Panc1 (cell line): ENCODE measurements around the gene MDH1. TPM values are rescaled to one million over a fixed set of nuclear protein-coding genes. Genes with fewer than 3 reads are reported as not detected.
"Not testable (repeated sequence)": the region's sequence is repeated elsewhere in the genome, so short reads cannot be mapped to it uniquely, and the experiment has no call there.

Experiments
- ATAC-seq: fragments of 200-7000 bp; cut with Tn5 transposase; 2 replicates; pipeline ENCODE4 v1.9.1; 2020; ENCODE audit warnings: mild to moderate bottlenecking, moderate library complexity
- BruUV-seq: library from RNA; stranded (reverse); fragments of 400-500 nt; replicated peaks from 2 replicates; lab custom pipeline; 2021; lab: Mats Ljungman, UMichigan
- CTCF ChIA-PET: fragments of 300-600 bp; sonication (Branson Sonifier 250); formaldehyde crosslinking; loops from one replicate; lab custom pipeline; 2022; ENCODE audit warnings: antibody characterized with exemption; lab: Charles Lee
- POLR2A ChIA-PET: fragments of 300-600 bp; sonication (Branson Sonifier 250); formaldehyde crosslinking; loops from one replicate; lab custom pipeline; 2022; ENCODE audit warnings: antibody characterized with exemption; lab: Charles Lee
- DNase-seq: peaks from one replicate; pipeline ENCODE4 v3.0.0-alpha.2; 2010; ENCODE audit warnings: low read depth, low spot score
- H3K27ac ChIP-seq: 2 replicates; pipeline ENCODE4 v1.5.1; 2011; ENCODE audit warnings: mild to moderate bottlenecking, low read length, inconsistent platforms
- H3K27me3 ChIP-seq: fragments of 200-500 bp; sonication (Bioruptor generic); 2 replicates; pipeline ENCODE4 v1.6.0; 2014; ENCODE audit warnings: low read length, inconsistent platforms; ENCODE audit not compliant: control insufficient read depth, insufficient read depth
- H3K36me3 ChIP-seq: fragments of 200-500 bp; sonication (Bioruptor generic); 2 replicates; pipeline ENCODE4 v1.5.1; 2014; ENCODE audit warnings: inconsistent platforms, mild to moderate bottlenecking, low read length, moderate library complexity; ENCODE audit not compliant: control insufficient read depth, insufficient read depth
- H3K4me1 ChIP-seq: 2 replicates; pipeline ENCODE4 v1.5.1; 2011; ENCODE audit warnings: inconsistent platforms, mild to moderate bottlenecking, low read length, moderate library complexity; ENCODE audit not compliant: control insufficient read depth, insufficient read depth
- H3K4me3 ChIP-seq, 2 experiments: 2 replicates each; pipeline ENCODE4 v1.5.1; 2011 to 2012; ENCODE audit warnings: low read depth in 2 of 2, low read length in 2 of 2, mild to moderate bottlenecking in 2 of 2, inconsistent platforms in 1 of 2, moderate library complexity in 1 of 2
- H3K9me3 ChIP-seq: fragments of 200-500 bp; sonication (Bioruptor generic); 2 replicates; pipeline ENCODE4 v1.5.1; 2014; ENCODE audit warnings: low read depth, mild to moderate bottlenecking, inconsistent platforms, low read length, moderate library complexity; ENCODE audit not compliant: control insufficient read depth, insufficient read depth
- POLR2AphosphoS5 ChIP-seq: IDR thresholded peaks from 2 replicates; pipeline ENCODE4 v1.6.1; 2012; ENCODE audit warnings: mild to moderate bottlenecking, low read depth, low read length, moderate library complexity
- SIN3A ChIP-seq: IDR thresholded peaks from 2 replicates; pipeline ENCODE4 v1.6.1; 2012; ENCODE audit warnings: low read depth, mild to moderate bottlenecking, low read length, moderate library complexity, borderline replicate concordance; ENCODE audit not compliant: insufficient read depth
- TCF7L2 ChIP-seq: IDR thresholded peaks from 2 replicates; pipeline ENCODE4 v1.6.1; 2011; ENCODE audit warnings: mild to moderate bottlenecking, low read depth, low read length, inconsistent platforms
- in situ Hi-C: cut with HindIII; loops from 2 replicates; pipeline ENCODE4 v1.10.0; 2016; ENCODE audit warnings: low sequenced_read_pairs, low pct_unique_long_range_greater_than_20kb
- intact Hi-C: fragments of 100-400 bp; cut with micrococcal nuclease; formaldehyde crosslinking; loops from one replicate; pipeline ENCODE4 v1.10.0; 2022; ENCODE audit not compliant: unreplicated experiment
- total RNA-seq: library from RNA; stranded (reverse); gene quantifications from one replicate; pipeline ENCODE4 v1.2.1, GENCODE V29; 2021; ENCODE audit not compliant: unreplicated experiment
- TF ChIP-seq, protein P1 (sequence below), 2 experiments: IDR thresholded peaks; 2 replicates each; pipeline ENCODE4 v1.6.1; 2011 to 2012; ENCODE audit warnings: low read depth in 2 of 2, control low read depth in 1 of 2, low read length in 1 of 2, mild to moderate bottlenecking in 1 of 2, moderate library complexity in 1 of 2; ENCODE audit not compliant: insufficient read depth in 1 of 2
- TF ChIP-seq, protein P2 (sequence below): fragments of 450-650 bp; IDR thresholded peaks from 2 replicates; pipeline ENCODE4 v1.5.1; 2017; ENCODE audit warnings: mild to moderate bottlenecking

The MDH1 gene
- total RNA-seq, 1 experiment from 2014 or later, result 200 TPM

- BruUV-seq, result no TSS peak
- Histone ChIP-seq H3K27ac (no peak overlapping the region), H3K4me3 (no peak overlapping the region), H3K27me3 (peaks cover 11% of the 10 kb centered on the region; the same call in 1 of the 2 replicates), H3K36me3 (no peaks in the 10 kb centered on the region), H3K4me1 (no peaks in the 10 kb centered on the region), H3K9me3 (no peaks in the 10 kb centered on the region)
- ATAC-seq (no peak), DNase-seq (no peak)
- CTCF ChIA-PET, result no interaction called here
- intact Hi-C loops, result no loop called here
- in situ Hi-C loops, result no loop called here
- POLR2A ChIA-PET, result no interaction called here
- no peak for TF ChIP-seq SIN3A
- TF ChIP-seq, protein P1, sequence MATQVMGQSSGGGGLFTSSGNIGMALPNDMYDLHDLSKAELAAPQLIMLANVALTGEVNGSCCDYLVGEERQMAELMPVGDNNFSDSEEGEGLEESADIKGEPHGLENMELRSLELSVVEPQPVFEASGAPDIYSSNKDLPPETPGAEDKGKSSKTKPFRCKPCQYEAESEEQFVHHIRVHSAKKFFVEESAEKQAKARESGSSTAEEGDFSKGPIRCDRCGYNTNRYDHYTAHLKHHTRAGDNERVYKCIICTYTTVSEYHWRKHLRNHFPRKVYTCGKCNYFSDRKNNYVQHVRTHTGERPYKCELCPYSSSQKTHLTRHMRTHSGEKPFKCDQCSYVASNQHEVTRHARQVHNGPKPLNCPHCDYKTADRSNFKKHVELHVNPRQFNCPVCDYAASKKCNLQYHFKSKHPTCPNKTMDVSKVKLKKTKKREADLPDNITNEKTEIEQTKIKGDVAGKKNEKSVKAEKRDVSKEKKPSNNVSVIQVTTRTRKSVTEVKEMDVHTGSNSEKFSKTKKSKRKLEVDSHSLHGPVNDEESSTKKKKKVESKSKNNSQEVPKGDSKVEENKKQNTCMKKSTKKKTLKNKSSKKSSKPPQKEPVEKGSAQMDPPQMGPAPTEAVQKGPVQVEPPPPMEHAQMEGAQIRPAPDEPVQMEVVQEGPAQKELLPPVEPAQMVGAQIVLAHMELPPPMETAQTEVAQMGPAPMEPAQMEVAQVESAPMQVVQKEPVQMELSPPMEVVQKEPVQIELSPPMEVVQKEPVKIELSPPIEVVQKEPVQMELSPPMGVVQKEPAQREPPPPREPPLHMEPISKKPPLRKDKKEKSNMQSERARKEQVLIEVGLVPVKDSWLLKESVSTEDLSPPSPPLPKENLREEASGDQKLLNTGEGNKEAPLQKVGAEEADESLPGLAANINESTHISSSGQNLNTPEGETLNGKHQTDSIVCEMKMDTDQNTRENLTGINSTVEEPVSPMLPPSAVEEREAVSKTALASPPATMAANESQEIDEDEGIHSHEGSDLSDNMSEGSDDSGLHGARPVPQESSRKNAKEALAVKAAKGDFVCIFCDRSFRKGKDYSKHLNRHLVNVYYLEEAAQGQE (IDR thresholded peaks at IDR 0.05; ENCODE audit: insufficient read depth in 1 of 2, low read depth in 2 of 2, low read length in 1 of 2), result no peak
- TF ChIP-seq TCF7L2, result no peak
- TF ChIP-seq POLR2AphosphoS5, result no peak
- TF ChIP-seq, protein P2, sequence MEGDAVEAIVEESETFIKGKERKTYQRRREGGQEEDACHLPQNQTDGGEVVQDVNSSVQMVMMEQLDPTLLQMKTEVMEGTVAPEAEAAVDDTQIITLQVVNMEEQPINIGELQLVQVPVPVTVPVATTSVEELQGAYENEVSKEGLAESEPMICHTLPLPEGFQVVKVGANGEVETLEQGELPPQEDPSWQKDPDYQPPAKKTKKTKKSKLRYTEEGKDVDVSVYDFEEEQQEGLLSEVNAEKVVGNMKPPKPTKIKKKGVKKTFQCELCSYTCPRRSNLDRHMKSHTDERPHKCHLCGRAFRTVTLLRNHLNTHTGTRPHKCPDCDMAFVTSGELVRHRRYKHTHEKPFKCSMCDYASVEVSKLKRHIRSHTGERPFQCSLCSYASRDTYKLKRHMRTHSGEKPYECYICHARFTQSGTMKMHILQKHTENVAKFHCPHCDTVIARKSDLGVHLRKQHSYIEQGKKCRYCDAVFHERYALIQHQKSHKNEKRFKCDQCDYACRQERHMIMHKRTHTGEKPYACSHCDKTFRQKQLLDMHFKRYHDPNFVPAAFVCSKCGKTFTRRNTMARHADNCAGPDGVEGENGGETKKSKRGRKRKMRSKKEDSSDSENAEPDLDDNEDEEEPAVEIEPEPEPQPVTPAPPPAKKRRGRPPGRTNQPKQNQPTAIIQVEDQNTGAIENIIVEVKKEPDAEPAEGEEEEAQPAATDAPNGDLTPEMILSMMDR, result no peak
Observed at GRCh38 chr2:63619328-63619727, 30.6 kb downstream of the MDH1 start.

- intact Hi-C loops (no loop called here), in situ Hi-C loops (no loop called here)
- Histone ChIP-seq H3K4me1 (no peaks in the 10 kb centered on the region), H3K27me3 (peaks cover 4% of the 10 kb centered on the region; the same call in 1 of the 2 replicates), H3K36me3 (no peaks in the 10 kb centered on the region), H3K4me3 (no peak overlapping the region), H3K27ac (no peak overlapping the region), H3K9me3 (no peaks in the 10 kb centered on the region)
- ATAC-seq, result no peak
- no peak for DNase-seq
- TF ChIP-seq TCF7L2 (no peak), SIN3A (no peak), POLR2AphosphoS5 (no peak)
- TF ChIP-seq, protein P1 (IDR thresholded peaks at IDR 0.05; ENCODE audit: insufficient read depth in 1 of 2, low read depth in 2 of 2, low read length in 1 of 2), result no peak
- TF ChIP-seq, protein P2, result no peak
- POLR2A ChIA-PET, result no interaction called here
- CTCF ChIA-PET, result no interaction called here
- no TSS peak for BruUV-seq
Observed at GRCh38 chr2:63622751-63623150, 34.0 kb downstream of the MDH1 start.

DNA sequence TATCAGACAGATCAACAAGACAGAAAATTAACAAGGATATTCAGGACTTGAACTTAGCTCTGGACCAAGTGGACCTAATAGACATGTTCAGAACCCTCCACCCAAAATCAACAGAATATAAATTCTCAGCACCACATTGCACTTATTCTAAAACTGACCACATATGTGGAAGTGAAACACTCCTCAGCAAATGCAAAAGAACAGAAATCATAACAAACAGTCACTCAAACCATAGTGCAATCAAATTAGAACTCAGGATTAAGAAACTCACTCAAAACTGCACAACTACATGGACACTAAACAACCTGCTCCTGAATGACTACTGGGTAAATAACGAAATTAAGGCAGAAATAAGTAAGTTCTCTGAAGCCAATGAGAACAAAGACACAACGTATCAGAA is 35.0 kb downstream of the MDH1 start:
- H3K4me1 ChIP-seq, ATAC-seq, H3K36me3 ChIP-seq, CTCF ChIA-PET, H3K27me3 ChIP-seq, in situ Hi-C loops, POLR2A ChIA-PET, DNase-seq, BruUV-seq, intact Hi-C loops, H3K4me3 ChIP-seq, H3K27ac ChIP-seq, H3K9me3 ChIP-seq: not testable (repeated sequence)
